Epithelial cell of prostate (primary cell): ENCODE data around the gene ASRGL1.
"Not testable (repeated sequence)": the region's sequence is repeated elsewhere in the genome, so short reads cannot be mapped to it uniquely, and the experiment has no call there.

Experiments
- DNase-seq: peaks from one replicate; pipeline ENCODE4 v3.0.0-alpha.2; 2011; ENCODE audit warnings: low read depth, low spot score
- H3K27ac ChIP-seq: fragments of 450-650 bp; 2 replicates; pipeline ENCODE4 v1.5.1; 2017; ENCODE audit warnings: mild to moderate bottlenecking

ASRGL1 gene

DNA sequence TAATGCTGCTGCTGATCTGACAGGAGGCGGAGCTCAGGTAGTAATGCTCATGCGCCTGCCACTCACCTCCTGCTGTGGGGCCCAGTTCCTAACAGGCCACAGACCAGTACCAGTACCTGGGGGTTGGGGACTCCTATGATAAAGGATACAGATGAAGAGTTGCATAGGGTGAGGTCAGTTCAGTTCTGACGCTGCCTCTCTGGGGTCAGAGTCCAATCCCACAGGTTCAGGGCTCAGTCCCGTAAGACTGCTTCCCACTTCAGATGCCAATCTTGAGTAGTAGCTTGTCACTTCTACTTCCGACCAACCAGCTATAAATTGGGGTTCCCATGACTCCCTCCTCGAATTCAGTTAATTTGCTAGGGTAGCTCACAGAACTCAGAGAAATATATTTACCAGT, 8.6 kb downstream of the ASRGL1 start:
- H3K27ac ChIP-seq: no peak overlapping the region
- DNase-seq: no peak

DNA sequence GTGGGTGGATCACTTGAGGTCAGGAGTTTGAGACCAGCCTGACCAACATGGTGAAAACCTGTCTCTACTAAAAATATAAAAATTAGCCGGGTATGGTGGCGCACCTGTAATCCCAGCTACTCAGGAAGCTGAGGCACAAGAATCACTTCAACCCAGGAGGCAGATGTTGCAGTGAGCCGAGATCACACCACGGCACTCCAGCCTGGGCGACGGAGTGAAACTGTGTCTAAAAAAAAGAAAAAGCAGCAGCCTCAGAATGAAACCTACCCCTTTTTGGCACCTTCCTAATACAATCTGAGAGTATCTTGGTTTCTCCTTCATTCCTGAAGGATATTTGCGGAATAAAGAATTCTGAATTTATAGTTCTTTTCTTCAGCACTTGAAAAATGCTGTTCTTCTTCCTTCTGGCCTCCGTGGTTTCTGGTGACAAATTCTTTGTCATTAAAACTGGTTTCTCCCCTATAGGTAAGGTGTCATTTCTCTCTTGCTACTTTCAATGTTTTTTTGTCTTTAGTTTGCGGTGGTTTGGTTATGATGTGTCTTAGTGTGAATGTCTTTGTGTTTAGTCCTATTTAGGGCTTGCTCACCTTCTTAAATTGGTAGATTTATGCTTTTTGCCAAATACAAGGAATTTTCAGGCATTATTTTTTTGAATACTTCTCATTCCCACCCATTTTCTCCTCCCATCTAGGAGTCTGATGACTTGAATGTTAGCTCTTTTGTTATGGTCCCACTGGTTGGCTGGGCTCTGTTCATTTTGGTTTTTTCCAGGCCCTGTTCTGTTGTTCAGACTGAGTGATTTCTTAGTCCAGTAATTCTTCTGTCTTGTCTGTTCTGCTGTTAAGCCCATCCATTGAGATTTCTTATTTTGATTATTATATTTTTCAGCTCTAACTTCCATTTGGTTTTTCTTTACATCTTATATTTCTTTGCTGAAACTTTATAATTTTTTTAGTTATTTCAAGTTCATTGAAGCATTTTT, 15.4 kb downstream of the ASRGL1 start:
- DNase-seq: no peak
- H3K27ac ChIP-seq: no peak overlapping the region

DNA sequence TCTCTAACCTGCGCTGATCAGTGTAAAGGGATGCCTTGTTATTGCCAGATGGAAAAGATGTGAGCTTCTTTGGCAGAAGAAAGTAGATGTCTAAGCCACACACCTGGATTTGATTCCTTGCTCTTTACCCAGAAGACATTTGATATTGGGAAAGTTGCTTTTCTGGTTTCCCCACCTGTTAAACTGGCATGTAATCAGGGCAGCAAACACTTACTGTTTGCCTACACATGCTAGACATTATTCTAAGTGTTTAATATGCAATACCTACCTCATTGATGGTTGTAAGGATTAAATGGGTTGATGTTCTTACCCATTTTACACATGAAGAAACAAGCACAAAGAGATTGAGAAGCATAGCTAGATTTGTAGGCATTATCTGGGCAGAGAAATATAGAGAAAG, 16.6 kb downstream of the ASRGL1 start:
- no peak overlapping the region for H3K27ac ChIP-seq
- no peak for DNase-seq

DNA sequence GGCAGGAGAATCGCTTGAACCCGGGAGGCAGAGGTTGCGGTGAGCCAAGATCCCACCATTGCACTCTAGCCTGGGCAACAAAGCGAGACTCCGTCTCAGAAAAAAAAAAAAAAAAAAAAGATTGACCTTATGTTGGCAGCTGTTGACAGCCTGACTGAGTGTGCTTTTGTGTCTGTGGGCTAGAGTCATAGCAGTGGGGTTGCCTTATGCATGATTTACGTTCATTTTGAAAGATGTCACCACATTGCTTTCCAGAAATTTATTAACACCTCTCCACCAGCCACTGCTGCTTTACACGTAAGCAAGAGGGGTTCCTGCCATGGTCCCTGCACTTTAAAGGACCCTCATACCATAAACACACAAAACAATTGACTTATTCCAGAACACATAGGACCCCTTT, 21.0 kb downstream of the ASRGL1 start:
- DNase-seq: no peak
- no peak overlapping the region for H3K27ac ChIP-seq

DNA sequence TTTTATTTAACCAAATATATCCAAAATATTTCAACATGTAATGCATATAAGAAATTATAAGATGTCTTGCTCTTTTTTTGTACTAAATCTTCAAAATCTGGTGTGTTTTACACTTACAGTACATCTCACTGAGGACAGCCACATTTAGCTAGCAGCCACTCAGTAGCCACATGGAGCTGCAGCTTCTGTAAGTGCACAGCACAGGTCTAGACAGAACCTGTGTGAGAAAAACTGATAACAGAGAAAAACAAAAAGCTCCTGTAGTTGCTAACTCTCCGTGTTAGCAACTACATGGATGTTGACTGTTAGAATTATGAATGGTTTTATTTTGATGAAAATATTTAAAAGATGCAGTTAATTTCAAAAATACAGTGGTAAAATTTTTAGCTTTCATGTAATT, 22.2 kb downstream of the ASRGL1 start:
- H3K27ac ChIP-seq: no peak overlapping the region

DNA sequence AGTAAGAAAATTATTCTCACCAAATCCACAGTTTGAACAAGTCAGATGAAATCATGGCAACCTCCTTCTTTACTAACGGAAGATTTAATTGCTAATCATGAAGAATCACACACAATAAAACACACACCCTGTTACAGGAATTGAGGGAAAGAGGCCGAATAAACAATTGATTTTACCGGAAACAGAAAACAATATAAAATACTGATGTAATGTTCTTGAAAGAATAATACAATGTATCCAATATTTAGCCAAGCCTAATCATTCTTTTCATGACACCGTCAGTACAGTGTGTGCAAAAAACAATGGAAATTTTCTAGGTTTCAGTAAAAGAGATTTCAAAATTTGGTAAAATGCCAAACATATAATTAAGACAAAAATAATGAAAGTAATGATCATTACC, 23.4 kb downstream of the ASRGL1 start:
- H3K27ac ChIP-seq: no peak overlapping the region
- DNase-seq: no peak

More for the DNA sequence above, 22.2 kb downstream of the ASRGL1 start:
- no peak for DNase-seq

DNA sequence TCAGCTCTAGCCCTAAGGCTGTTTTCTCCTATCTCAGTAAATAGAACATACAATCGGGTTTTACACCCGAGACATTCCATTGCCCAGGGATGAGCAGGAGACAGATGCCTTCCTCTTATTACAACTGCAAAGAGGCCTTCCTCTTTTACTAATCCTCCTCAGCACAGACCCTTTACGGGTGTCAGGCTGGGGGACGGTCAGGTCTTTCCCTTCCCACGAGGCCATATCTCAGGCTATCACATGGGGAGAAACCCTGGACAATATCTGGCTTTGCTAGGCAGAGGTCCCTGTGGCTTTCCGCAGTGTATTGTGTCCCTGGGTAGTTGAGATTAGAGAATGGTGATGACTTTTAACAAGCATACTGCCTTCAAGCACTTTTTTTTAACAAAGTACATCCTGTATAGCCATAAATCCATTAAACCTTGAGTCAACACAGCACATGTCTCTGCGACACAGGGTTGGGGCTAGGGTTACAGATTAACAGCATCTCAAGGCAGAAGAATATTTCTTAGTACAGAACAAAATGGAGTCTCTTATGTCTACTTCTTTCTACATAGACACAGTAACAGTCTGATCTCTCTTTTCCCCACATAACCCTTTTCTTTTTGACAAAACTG, 31.7 kb downstream of the ASRGL1 start:
- not testable (repeated sequence) for DNase-seq, H3K27ac ChIP-seq

DNA sequence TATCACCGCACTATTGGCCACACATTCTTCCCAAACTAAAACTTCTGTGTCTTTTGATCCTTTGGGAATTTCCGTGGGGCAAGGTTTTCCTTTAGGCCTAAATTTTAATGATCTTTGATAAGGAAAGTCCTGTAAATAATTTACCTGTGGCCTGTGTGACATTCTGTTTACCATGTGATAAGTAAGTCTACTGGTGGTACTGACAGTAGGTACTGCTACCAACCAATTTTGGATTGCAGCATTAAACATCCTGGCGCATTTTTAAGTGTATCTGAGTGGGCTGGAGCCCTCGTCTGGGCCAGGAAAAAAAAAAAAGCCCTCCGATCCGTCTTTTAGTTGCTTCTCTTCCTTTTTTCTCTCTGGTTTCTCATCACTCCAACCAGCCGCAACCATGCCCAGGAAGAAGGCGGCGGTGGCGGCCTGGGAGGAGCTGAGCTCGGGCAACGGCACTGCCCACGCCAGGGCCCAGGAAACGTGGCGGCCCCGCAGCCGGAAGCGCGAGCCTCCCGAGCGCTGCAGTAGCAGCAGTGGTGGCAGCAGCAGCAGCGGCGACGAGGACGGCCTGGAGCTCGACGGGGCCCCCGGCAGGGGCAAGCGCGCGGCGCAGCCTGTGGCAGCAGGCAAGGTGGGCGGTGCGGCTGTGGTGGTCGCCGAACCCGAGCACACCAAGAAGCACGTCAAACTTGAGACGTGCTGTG, 33.6 kb downstream of the ASRGL1 start:
- DNase-seq: no peak
- no peak overlapping the region for H3K27ac ChIP-seq

DNA sequence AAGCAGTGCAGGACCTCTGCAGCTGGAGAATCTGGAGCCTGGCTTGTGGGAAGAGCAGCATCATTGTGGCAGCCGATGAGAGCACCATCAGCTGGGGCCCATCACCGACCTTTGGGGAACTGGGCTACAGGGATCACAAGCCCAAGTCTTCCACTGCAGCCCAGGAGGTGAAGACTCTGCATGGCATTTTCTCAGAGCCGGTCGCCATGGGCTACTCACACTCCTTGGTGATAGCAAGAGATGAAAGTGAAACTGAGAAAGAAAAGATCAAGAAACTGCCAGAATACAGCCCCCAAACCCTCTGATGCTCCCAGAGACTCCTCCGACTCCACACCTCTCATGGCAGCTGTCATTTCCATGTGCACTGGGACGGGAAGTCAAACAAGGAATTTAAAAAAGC, 35.6 kb downstream of the ASRGL1 start:
- H3K27ac ChIP-seq: no peak overlapping the region
- no peak for DNase-seq

DNA sequence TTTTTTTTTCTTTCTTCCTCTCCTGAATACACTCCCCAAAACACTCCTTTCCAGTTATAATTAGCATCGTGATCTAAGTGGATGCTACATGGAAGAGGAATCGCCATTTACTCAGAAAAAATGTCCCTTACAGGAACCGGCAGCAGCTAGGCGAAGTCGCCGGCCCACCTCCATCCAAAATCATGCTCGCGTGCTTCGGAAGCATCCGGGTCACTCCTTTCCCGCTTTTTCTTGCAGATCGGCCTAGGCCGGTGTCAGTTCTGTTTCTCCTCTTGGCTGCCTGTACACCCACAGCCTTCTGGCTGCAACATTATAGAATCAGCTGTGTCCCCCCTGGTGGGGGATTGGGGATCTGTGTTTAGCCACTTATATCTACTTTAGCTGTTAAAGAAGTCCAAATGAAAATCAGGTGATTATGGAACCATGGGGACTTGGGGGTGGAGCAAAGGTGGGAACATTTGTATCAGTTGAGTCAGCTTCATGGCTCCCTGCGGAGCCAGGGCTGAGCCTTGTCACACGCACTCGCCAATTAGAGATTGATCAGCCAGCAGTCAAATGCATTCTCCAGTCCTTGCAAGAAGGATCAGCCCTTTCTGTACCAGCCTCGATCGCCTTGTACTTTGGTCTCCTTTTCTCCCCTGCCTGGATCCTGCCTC, 36.3 kb downstream of the ASRGL1 start:
- no peak overlapping the region for H3K27ac ChIP-seq
- no peak for DNase-seq

DNA sequence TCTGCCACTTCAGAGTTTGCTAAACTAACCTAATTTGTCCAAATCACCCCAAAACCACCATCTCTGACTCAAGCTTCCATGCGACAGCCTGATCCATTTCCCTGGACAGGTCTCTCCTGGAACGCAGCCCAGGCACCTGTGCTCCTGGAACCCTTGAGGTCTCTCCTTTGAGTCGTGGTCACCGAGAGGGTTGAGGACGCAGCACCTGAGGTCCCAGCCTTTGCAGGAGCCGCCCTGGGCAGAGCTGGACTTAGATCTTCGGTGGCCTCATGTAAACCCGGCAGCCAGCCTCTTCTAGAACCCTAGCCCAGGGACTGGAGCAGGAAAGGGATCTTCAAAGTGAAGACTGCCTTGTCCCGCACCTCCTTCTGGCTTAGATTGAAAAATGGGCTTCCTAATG, 37.6 kb downstream of the ASRGL1 start:
- no peak overlapping the region for H3K27ac ChIP-seq
- DNase-seq: no peak

DNA sequence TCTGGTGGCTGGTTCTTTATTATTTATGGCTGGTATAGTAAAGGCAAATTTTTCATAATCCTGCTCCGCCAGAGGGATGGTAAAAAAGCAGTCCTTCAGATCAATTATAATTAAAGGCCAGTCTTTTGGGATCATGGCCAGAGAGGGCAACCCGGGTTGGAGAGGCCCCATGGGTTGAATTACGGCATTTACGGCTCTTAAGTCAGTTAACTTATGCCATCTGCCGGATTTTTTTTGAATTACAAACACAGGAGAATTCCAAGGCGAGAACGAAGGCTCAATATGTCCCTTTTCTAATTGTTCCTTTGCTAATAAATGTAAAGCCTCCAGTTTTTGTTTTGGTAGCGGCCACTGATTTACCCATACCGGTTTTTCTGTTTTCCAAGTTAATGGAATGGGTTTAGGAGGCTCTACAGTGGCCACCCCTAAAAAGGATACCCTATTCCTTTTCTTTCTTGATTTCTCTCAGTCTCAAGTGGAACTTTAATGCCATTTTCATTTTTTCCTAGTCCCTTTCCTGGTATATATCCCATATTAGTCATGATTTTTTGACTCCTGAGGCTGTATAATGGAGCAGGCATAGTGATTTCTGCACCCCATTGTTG, 41.3 kb downstream of the ASRGL1 start:
- H3K27ac ChIP-seq, DNase-seq: not testable (repeated sequence)

DNA sequence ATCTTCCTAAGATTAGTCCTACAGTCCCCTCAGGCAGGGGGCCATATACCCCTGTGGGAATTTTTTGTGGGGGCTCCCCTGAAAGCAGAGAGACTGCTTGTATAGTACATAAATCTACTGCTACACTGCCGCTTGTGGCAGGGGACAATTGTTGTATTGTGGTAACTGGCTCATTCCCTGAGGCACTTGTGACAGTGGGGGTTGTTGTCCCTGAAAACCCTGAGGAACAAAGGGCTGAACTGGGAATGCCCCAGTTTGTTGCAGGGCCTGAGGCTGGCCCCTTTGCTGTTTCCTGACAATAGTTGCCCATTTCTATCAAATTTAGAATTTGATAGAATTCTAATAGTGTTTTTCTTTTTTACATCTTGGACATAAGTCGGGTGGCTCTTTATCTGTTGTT, 42.3 kb downstream of the ASRGL1 start:
- DNase-seq: not testable (repeated sequence)

DNA sequence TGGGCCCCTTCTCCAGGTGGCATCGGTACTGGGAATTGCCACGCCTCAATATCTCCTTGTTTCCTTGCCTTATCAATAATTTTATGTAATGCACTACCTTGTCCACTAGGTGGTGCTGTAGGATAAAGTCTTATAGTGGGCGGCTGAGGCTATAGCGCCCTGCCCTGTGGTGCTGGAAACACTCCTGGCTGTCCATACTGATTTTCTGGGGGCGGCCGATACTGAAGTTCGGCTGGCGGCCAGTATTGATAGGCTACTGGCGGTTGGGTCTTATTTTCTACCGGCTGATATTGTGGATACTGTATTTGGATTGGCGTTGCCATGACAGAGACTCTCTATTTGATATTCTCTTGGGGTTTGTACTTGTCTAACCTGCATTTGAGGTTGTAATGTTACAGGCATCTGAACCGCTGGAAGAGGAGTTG, 43.6 kb downstream of the ASRGL1 start:
- DNase-seq: not testable (repeated sequence)

More for the DNA sequence above, 42.3 kb downstream of the ASRGL1 start:
- H3K27ac ChIP-seq: not testable (repeated sequence)

DNA sequence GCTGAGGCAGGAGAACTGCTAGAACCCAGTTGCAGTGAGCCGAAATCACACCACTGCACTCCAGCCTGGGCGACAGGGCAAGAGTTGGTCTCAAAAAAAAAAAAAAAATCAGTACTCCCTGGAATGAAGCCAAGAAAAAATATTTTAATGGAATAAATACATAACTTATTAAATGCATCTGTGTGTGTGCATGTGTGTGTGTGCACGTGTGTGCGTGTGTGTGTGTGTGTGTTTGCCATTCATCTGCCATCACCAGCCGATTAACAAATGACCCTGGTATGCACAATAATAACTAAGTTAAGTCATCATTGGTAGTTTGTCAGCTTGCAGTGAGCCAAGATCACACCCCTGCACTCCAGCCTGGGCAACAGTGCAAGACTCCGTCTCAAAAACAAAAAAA, 46.6 kb downstream of the ASRGL1 start:
- no peak for DNase-seq
- no peak overlapping the region for H3K27ac ChIP-seq

More for the DNA sequence above, 43.6 kb downstream of the ASRGL1 start:
- H3K27ac ChIP-seq: not testable (repeated sequence)

DNA sequence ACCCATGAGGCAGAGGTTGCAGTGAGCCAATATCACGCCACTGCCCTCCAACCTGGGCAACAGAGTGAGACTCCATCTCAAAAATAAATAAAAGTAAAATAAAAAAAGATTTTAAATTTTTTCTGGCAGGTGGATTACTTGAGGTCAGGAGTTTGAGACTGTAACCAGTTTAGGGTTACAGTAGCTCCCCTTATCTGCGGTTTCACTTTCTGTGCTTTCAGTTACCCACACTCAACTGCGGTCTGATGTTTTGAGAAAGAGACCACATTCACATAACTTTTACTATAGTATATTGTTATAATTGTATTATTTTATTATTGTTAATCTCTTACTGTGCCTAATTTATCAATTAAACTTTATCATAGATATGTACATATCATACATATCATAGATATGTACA, 48.8 kb downstream of the ASRGL1 start:
- DNase-seq, H3K27ac ChIP-seq: not testable (repeated sequence)

DNA sequence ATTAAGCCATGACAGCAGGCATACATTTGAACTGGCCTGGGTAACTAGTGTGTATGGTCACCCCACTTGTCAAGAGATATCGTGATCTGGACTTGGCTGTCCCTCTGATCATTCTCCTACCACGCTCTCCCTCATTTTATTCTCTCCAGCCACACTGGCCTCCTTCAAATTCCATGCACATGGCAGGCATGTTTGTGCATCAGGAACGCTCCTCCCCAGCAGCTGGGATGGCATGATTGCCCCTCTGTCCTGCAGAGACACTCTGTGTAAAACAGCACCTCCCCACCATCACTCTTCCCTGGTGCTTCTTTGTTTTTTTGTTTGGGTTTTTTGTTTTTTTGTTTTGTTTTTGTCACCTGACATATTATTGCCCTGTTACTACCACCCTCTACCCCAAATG, 50.1 kb downstream of the ASRGL1 start:
- no peak overlapping the region for H3K27ac ChIP-seq
- no peak for DNase-seq

DNA sequence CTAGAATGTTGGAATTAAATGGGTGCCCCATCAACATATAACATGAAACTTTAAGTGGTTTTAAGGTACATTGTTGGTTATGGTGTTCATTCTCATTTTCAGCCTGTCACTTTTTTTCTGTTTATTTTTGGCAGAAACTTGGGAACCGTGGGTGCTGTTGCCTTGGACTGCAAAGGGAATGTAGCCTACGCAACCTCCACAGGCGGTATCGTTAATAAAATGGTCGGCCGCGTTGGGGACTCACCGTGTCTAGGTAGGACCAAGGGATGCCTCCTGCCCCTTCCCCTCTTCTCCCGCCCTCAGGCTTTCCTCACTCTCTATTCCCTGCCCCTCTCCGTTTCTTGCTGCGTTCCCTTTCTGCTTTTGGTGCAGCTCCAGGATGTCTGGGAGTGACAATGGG, 51.8 kb downstream of the ASRGL1 start:
- H3K27ac ChIP-seq: no peak overlapping the region
- no peak for DNase-seq

DNA sequence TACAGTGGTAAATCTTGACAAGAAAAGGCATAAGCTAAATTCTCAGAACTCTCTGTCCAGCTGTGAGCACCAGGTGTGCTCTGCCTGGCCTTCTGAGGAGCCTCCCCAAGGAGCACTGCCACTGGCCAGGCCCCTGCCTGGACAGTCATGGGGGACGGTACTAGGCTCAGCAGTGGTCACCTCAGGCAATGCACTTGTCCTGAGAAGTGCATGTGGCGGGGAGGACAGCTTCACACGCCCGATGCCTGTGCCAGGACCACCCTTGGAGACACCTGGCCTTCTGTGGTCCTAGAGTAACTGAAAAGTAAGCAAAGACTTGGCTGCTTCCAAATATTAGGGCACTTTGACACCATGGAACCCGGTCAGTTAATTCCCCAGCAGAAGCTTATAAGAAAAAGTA, 53.0 kb downstream of the ASRGL1 start:
- DNase-seq: no peak
- H3K27ac ChIP-seq: no peak overlapping the region

DNA sequence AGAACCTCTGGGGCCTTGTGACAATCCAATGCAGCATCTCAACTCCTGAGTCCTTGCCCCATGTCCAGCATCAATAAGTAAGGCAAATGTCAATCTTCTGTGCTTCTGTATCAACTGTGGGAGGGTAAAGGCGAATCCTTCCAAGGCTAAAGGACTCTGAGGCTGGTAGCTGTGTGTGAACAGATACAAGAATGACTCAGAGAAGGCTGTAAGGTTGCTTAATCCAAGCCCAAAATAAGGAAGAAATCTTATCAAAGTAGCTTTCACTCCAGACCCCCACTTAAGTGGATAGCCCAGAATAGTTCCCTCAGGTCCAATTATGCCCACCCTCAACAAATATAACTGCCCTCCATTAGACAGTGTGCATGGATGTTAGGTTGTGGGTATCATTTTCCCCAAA, 53.5 kb downstream of the ASRGL1 start:
- DNase-seq: no peak
- H3K27ac ChIP-seq: no peak overlapping the region
